ENCODE data around the gene ADAM11.

The ADAM11 gene

DNA sequence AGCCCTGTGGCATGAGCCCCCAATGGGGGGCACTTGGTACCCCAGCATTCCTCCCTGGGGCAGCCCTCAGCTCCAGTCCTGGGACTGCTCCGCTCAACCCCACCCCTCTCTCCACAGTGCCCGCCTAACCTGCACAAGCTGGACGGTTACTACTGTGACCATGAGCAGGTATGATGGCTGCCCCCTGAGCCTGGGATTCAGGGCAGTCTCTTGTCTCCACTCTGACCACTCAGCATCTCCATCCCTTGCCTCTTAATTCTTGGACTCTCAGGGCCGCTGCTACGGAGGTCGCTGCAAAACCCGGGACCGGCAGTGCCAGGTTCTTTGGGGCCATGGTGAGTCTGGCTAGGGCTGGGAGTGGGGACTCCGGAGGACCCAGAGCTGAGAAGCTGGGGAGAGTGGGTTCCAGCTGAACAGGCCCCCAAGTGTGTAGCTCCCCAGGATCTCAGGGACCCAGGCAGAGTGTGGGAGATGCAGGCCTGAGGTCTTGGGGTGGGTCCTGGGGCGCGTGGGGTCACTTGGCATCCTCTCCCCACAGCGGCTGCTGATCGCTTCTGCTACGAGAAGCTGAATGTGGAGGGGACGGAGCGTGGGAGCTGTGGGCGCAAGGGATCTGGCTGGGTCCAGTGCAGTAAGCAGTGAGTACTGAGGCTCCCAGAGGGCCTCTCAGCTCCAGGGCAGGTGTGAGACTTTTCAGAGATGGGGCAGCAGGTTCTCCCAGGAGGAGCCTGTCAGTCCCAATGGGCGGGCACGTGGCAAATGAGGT lies 18.0 kb downstream of the ADAM11 start:
- no peak for DNase-seq

DNA sequence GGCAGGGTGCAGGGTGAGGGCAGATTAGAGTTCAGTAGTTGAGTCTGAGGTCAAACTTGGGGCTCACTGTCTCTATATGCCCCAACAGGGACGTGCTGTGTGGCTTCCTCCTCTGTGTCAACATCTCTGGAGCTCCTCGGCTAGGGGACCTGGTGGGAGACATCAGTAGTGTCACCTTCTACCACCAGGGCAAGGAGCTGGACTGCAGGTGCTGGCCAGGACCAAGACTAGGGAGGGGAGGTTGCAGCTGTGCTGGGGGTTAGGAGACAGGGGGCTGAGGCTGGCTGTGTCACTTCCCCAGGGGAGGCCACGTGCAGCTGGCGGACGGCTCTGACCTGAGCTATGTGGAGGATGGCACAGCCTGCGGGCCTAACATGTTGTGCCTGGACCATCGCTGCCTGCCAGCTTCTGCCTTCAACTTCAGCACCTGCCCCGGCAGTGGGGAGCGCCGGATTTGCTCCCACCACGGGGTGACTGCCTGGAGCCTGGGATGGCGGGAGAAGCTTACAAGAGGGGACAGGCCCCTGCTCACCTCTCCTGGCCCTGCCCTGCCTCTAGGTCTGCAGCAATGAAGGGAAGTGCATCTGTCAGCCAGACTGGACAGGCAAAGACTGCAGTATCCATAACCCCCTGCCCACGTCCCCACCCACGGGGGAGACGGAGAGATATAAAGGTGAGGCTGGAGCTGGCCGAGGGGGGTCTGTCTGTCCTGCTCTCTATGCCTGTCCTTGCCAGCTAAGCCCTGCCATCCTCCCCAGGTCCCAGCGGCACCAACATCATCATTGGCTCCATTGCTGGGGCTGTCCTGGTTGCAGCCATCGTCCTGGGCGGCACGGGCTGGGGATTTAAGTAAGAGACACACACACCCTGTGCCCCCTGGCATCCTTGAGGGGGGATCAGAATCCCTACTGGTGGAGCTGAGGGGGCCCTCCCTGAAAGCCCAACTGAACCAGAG lies 18.9 kb downstream of the ADAM11 start:
- no peak for DNase-seq

DNA sequence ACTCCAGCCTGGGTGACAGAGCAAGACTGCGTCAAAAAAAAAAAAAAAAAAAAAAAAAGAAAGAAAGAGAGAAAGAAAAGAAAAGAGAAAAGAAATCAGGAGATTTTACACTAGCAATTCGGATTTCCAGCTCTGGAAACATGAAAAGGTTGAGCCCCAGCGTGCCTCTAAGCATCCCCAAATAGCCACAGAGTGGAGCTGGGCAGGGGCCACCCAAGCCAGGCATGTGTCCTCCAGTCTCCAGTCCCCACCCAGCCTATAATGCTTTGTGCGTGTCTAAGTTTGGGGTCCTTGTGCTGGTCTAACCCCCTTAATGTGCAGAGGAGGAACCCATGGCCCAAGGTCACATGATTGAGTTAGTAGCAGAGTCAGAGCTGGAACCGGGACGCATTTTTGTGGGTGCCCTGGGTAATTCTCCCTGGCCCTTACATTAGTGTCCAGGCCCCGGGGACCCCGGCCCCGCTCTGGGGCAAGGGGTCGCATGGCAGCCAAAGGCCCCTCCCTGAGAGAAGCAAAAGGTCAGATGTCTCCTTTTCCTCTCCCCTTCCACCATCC lies 19.9 kb downstream of the ADAM11 start:
- DNase-seq: no peak

DNA sequence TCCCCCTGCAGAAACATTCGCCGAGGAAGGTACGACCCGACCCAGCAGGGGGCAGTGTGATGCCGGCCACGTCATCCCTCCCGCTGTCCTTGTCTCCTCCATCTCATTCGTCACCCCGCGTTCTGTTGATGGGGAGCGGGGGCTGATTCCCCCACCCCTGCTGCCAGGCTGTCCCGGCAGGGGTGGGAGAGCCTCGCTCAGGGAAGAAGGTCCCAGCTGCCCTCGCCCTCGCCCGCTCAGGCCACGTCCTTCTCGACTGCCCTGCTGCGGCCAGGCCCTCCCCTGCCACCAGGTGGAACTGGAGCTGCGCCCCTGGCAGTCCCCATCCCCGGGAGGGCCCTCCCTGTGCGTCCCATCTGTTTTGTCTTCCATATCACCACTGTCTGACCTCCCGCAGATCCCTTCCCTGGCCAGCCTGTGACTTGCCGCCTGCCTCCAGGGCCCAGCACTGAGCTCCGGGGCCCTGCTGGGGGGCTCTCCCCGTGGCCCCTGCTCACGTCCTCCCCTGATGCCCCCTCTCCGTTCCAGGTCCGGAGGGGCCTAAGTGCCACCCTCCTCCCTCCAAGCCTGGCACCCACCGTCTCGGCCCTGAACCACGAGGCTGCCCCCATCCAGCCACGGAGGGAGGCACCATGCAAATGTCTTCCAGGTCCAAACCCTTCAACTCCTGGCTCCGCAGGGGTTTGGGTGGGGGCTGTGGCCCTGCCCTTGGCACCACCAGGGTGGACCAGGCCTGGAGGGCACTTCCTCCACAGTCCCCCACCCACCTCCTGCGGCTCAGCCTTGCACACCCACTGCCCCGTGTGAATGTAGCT lies 20.6 kb downstream of the ADAM11 start:
- DNase-seq: no peak

DNA sequence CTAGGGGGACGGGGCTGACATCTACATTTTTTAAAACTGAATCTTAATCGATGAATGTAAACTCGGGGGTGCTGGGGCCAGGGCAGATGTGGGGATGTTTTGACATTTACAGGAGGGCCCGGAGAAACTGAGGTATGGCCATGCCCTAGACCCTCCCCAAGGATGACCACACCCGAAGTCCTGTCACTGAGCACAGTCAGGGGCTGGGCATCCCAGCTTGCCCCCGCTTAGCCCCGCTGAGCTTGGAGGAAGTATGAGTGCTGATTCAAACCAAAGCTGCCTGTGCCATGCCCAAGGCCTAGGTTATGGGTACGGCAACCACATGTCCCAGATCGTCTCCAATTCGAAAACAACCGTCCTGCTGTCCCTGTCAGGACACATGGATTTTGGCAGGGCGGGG lies 21.4 kb downstream of the ADAM11 start:
- DNase-seq: no peak

DNA sequence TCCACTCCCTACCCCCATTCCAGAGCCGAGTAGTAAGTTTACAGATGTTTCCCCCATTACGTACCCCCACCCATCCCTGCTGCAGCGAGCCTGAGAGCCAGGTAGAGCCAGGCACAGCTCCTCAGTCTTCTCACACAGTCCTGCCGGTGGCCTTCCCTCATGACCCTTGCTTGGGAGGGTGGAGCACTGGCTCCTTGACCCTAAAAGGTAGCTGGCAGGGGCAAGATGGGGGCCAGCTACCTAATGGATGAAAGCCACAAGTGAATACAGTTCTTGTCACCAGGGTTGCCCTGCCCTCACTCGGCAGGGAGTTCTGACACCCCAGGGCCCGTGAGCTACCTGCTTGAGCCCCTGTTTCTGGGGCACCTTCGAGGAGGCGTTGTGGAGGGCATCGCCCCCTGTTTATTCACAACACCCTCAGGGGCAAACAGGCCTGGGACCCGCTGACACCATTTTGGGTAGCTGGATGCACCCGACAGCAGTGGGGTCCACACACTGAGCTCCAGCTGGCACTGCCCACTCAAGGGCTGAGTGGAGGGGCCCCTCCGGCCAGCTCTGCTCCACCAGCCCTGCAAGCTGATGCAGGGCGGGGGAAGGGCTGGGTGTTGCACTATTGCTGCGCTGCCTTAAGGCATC lies 22.2 kb downstream of the ADAM11 start:
- DNase-seq: no peak

DNA sequence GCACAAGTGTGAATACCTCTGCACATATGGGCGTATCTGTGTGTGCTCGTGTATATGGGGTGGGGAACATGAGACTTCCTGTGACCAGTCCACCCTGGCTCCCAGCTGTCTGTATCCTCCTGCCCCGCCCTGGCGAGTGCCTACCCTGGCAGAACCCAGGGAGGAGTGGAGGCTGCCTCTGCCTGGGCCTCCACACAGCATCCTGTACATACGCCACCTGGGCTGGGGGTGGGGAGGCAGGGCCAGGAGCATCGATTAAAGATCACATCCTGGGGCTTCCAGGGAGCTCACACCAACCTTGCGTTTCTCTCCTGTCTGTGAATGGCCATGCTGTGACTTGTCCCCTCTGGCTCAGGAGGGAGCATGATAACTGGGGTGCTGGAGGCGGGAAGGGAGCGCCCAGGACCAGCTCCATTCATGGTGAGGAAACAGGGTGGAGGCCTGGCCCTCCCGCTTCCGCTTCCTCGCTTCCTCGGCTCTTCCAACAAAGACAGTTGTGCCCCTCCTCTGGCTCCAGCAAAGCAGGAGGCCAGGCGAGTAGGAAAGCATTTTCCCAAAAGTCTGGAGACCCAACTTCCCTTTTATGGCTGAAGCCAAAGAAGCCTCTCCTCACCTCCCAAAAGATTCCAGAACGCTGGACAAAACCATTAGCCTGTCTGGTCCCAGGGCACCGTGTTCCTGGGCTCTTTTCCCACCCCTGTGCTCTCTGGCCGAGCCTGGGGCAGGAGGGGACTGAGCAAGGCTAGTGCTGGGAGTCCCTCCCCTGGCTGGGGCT lies 22.9 kb downstream of the ADAM11 start:
- no peak for DNase-seq

DNA sequence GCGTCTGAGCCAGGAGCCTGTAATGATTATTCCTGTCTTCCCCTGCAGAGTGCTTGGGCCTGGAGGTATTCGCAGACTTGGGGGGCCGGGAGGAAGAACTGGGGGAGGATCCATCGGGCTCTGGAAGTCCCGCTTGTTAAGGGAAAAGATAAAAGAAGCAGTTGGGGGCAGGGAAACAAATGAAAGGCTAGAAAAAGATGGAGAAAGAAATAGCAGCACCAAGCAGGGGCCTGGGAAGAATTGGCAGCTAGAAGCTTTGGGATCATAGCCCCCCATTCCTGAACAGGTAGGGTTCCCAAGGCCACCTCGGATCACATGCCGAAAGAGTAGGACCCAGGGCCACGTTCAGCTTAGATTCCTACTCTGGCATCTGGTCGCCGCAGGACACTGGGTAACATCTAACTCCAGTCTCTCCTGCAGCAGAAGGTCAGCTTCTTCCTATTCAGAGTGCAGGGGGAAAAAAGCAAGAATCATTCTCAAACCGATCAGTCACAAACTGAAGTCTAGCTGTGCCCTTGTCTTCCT lies 23.6 kb downstream of the ADAM11 start:
- no peak for DNase-seq

DNA sequence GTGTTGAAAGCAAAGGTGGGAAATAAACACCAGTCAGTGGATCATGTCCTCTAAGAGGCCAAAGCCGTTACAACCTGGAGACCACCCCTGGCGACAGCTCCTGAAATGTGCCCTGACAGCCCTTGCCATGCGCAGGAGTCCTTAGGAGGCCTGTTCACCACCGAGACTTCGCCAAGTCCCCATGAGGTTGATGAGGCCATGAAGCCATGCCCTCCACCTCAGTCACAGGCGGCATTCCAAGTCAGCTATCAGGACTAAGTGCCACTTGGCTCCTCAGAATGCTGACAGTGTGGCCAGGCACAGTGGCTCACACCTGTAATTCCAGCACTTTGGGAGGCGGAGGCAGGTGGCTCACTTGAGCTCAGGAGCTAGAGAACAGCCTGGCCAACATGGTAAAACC lies 27.1 kb downstream of the ADAM11 start:
- no peak for DNase-seq

DNA sequence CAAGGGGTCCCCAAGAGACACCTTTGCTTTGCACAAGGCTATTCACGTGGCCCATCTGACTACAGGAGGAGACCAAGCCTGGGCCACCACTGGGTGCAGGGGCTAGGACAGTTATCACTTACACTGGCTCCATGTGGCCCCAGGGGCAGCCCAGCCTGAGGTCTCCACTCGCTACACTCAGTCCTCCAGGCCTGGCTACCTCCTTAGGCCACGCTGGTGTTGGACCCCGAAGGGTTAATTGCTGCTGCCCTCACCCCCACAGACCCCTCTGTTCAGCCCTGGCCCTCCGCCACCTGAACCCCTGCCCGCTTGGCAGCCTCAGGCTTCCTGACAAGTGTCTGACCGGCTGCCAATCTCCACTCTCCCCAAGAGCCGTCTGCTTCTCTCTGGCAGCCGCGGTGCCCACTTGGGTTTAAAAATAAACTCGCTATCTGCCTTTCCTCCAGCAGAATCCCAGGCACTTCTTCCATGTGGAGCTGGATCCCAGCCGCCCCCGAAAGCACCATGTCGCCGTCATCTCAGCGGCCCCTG lies 27.8 kb downstream of the ADAM11 start:
- DNase-seq: no peak

DNA sequence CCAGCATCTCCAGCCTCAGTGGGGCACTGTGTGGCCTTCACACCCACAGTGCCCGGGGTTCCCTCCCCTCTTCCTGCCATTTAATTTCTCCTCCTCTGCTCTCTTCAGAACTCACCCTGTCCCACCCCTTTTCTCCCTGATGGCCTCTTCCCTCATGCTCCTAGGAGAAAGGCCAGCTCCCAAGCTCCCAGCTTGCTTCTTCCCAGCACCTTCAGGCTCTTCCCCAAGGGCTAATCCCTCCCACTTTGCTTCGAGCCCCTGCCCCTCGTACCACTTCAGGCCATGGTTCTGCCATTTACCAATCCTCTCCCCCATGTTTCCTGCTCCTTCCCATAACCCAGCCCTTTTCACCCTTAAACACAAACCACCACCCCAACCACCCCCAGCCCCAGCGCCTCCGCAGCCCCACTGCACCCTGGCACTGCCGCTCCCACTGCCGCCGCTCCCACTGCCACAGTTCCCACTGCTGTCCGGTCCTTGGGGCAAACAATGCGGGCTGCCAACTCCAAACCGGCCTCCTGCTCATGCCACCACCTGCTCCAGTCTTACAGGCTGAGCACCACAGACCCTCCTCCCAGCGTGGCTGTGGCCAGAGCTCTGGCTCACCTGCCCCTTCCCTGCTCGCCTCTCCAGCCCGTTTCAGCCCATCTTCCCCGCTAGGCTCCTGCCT lies 28.6 kb downstream of the ADAM11 start:
- no peak for DNase-seq

DNA sequence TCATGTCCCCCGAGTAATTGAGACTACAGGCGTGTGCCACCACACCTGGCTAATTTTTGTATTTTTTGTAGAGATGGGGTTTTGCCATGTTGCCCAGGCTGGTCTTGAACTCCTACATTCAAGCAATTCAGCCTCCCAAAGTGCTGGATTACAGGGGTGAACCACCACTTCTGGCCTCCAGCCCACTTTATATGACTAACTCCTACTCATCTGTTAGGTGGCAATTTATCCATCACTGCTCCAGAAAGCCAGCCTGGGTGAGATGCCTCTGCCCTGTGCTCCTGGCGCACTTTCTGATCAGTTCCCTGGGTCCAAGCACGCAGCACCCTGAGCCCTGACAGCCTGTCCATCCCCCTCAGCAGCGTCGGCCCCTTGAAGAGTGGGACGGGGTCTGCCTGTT lies 29.4 kb downstream of the ADAM11 start:
- DNase-seq: no peak

DNA sequence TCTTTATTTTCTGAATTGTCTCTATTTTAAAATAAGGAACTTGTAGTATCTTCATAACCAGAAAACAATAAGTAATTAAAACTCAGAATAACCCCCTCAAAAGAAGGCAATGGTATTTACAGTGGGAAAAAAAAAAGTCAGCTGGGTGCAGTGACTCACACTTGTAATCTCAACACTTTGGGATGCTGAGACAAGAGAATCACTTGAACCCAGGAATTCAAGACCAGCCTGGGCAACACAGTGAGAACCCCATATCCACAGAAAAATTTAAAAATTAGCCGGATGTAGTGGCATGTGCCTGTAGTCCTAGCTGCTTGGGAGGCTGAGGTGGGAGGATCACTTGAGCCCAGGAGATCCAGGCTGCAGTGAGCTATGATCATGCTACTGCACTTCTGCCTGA lies 33.5 kb downstream of the ADAM11 start:
- DNase-seq: no peak

DNA sequence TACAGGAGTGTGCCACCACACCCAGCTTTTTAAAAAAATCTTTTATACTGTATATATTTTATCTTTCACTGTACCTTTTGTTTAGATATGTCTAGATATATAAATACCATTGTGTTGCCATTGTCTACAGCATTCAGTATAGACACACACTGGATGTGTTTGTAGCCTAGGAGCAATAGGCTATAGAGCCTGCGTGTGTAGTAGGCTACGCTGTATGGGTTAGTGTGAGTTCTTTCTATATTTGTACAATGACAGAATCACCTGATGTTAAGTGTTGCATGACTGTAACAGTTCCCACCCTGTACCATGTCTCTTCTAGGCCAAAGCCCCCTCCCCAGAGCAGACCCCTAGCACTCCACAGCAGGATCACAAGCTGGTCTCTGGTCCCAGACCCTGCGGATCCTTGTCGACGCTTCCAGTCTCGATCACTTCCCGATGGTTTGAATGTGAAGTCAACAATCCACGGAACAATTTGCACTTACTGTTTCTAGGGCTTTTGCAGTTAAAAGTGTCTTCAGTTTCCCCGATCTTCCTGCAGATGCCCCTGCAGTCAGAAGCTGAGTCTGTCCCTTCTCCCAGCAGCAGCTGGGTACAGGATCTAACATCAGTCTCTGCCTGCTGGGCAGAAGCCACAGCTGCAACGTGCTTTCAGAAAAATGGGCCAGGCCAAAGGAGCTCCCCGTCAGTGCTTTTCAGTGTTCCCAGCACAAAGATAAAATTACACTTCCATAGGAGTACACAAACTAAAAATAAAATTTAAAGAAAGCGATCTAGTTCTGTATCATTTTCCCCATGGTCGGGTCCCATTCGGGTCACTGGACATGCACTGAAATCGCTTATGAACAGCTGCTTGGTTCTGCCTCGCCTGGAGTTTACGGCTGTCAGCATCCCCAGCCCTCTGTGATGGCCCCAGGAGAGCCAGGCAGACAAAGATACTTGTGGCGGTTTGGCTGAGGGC lies 35.4 kb downstream of the ADAM11 start:
- DNase-seq: no peak

DNA sequence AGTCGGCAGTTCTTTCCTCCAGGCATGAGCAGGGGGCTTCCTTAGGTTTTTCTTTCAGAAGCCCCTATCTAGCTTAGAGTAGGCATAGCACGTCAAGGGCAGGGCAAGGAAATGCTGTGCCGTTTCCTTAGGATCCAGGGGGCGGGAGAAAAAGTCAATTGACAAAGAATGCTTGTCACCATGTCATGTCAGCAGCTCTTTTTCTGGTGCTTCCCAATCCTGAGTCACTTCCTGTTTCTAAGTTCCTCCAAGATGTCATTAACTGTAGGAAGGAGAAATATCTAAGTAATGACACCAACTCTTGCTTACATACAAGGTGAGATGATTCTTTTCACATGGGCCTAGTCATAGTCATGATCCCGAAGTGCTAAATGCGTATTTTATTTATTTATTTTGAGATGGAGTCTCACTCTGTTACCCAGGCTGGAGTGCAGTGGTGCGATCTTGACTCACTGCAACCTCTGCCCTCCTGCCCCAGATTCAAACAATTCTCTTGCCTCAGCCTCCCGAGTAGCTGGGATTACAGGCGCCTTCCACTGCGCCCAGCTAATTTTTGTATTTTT lies 36.1 kb downstream of the ADAM11 start:
- DNase-seq: peak; percentile 57

DNA sequence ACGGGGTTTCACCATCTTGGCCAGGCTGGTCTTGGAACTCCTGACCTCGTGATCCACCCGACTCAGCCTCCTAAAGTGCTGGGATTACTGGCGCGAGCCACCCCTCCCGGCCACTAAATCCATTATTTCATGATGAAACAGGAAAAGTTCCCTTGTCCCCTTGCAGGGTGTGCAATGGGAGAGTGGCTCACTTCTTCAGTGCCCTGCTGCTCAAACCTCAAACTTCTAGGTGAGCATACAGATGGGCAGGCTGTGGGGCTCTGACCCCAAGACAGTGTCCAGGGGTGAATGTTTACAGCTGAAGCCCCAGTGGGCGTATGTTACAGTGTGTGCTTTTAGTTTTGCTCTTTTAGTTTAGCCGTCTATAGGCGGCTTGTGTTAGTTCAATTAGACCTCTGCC lies 36.6 kb downstream of the ADAM11 start:
- DNase-seq: no peak

DNA sequence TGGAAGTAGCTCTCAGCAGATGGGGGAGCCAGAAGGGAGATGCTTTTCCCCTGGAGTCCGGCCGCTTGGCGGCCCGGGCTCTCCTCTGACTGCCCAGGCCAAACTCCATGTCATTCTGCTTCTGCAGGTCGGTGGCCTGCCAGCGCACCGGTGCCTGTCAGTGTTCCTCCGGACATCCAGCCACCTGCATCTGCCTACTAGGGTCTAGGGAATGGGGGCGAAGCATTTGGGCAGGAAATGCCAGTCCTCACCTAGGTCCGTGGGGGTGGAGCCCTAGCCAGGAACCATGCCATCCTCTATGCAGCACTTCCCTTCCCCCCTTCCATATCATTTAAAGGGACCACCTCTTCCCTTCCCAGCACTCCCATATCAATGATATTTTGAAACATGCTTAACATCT lies 37.1 kb downstream of the ADAM11 start:
- no peak for DNase-seq

DNA sequence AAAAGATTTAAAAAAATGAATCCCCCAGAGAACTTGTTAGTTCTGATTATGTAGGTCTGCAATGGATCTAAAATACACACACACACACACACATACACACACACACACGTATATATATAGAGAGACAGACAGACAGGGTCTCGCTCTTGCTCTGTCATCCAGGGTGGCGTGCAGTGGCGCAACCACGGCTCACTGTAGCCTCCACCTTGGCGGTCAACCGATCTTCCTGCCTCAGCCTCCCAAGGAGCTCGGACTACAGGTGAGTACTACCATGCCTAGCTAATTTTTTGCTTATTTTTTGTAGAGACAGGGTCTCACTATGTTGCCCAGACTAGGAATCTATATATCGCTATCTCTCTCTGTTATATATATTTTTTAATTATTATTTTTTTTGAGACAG lies 37.9 kb downstream of the ADAM11 start:
- DNase-seq: no peak

DNA sequence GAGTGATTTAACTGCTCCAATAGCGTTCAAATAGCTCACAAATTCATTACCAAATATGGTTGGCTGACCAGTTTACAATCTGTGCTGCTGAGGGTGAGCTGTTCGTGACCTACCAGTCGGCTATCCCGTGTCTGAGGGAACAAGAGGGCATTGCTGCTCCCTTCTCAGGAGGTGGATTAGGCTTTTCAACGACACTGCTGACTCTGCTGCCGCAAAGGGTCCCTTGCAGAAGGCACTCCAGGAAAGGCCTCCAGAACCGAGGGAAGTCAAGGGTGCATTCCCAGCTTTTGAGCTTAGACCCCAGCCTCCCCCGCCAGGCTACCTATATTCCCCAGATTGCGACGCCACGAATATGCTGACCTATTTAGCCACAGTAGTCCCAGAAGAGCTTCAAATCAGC lies 39.0 kb downstream of the ADAM11 start:
- DNase-seq: no peak
